ENCODE measurements around the gene PPAT.
"Not testable (repeated sequence)": the region's sequence is repeated elsewhere in the genome, so short reads cannot be mapped to it uniquely, and the experiment has no call there.

PPAT gene

DNA sequence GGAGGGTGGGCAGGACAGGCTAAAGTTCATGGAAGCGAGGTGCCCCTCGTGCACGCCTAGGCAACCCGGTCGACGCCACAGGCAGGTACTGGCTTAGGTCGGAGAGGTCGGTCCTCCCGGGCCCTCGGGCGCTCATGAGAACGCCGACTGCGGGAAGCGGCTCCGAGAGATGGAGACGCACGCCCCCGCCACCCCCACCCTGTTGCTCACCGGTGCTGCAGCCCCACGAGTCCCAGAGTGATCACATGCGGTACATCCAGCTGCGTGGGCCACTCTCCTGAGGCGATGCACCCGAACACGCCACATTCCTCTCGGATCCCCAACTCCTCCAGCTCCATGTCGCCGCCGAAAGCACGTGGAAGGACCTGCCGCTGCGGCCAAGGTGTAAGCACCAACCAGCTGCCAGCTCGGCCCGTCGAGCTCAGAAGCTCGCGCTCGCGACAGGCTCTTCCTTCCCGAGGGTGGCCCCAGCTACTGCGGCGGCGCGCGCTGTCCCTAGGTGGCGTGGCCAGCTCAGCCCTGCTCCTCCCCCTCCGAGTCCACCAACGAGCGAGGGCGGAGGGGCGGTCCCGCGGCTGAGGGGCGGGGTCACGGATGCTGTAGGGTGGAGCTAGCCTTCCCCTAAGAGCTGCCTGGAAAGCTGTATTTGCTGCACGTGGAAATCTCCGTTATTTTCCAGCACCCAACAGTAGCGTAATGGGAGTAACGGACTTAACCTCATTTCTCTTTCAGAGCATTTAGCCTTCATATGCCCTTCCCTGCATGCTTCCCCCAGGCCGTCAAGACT is at the start of gene PPAT:
PPAT (minus strand) TSS at position 476 of the 787 bp plus-strand sequence; CDS start at position 338, 138 bp downstream.
- DNase-seq, result peak; percentile 95

DNA sequence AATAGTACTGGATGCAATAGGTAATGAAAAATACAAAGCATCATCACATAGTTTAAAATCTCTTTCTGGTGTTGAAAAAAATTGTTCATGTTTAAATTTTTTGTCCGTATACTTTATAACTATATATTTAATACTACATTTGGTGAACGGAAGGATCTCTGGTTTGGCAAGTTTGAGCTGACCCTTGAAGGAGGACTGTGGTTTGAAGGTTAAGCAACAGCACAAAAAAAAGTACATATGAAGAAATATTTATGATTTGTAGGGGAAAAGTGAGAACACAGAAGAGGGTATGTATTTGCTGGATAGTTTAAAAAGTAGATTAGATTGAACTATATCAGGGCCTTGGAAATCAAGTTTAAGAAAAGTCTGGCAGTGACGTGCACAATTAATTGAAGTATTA is 45.3 kb upstream of the PPAT start:
- DNase-seq, result no peak

DNA sequence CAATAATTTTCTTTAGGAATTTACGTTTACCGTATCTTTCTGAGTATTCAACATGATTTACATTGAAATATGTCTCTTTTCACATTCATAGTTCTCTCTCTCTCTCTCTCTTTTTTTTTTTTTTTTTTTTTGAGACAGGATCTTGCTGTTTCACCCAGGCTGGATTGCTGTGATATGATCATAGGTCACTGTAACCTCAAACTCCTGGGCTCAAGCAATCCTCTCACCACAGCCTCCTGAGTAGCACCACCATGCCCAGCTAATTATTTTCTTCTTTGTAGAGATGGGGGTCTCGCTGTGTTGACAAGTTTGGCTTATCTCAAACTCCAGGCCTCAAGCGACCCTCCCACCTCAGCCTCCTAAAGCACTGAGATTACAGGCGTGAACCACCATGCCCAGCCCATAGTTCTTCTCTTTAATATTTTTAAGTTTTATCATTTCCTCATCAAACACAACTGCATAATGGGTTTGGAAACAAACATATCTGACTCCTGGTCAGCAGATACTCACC is 41.8 kb upstream of the PPAT start:
- DNase-seq, result no peak

DNA sequence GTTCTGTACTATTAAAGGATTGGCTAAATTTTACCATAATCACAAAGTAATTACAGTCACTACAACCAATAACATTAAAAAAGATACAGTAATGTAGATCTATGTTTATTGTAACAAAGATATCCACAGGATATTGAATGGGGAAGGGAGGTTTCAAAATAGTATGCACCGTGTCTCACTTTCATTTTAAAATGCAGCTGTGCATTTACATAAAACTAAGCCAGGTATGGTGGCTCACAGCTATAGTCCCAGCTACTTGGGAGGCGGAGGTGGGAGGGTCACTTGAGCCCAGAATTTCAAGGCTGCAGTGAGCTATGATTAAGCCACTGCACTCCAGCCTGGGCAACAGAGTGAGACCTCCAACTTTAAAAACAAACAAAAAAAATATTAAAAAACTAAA is 40.5 kb upstream of the PPAT start:
- DNase-seq, result no peak

DNA sequence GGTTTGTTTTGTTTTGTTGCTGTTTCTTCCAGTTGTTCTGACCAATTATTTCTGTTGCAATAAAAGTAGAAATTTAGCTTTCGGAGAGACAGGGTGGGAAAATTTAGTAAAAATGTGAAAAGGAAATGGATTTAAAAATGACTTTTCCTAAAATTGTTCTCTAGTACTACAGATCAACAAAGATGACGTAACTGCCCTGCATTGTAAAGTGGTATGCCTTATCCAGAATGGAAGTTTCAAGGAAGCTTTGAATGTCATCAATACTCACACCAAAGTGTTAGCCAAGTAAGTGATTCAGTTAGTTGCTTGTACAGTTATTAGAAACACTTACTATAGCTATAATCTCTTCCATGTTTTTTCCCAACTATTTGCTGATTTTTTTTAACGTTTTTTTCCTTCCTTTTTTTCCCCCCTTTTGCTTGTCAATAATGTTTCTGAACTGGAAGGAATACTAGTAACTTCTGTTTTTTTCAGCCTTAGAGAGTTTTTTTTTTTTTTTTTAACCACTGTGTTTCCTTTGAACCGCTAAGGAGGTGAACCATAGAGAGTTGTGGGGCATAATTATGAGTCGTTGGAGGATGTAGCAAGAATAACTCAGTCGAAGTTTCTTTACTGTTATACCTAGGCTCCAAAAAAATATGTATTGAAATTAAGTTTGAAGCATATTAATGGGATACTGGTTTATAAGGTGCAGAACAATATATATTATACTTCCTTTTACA is 34.2 kb upstream of the PPAT start:
- no peak for DNase-seq

DNA sequence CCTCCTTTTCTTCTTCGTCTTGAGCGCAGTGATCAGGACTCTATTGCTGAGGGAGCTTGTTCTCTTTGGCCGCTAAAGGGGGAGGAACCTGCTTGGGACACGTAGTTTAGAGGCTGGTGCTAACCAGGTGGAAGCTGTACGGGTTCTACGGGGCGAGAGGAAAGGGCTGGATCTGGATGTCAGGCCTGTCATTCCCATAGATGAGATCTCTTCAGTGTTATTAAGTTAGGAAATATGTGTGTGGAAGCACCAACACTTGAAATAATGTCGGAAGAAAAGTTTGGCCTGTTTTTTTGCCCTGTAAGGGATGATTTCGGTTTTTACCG is 32.6 kb upstream of the PPAT start:
- DNase-seq, result no peak

DNA sequence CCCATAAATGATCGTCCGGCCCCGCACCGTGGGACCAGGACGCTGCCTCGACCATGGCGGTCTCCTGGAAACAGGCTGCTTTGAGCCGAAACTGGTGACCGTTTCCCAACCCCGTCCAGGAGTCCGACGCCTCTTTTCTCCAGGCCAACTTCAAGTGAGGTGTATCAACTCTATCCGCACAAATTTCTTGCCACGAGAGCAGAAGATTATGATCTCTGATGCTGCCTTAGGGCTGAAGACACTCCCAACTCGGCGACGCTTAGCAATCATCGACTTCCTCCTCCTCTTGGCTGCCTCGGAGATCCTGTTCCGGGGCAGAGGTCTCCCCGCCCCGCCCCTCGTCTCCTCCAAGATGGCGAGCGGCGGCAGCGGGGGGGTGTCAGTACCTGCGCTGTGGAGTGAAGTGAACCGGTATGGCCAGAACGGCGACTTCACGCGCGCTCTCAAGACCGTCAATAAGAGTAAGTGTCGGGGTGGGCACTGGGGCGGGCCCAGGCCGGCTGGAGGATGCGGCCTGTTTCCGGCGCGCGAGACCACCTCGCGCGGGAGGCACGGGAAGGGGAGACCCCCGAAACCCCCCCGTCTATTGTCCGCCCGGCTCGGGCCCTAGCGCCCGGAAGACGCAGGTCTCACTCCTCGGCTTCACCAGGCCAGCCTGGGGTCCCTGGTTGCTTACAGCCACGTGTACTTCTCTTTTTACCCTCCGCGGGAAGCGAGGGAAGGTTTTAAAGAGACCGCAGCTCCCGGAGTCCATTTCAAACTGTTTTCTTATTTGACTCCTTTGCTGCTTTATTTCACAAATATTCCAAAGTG is 32.1 kb upstream of the PPAT start, which contains the start of gene SRP72:
SRP72 (plus strand) TSS at position 334 of the 813 bp plus-strand sequence; CDS start at position 353, 19 bp downstream.
- DNase-seq, result peak; percentile 74

DNA sequence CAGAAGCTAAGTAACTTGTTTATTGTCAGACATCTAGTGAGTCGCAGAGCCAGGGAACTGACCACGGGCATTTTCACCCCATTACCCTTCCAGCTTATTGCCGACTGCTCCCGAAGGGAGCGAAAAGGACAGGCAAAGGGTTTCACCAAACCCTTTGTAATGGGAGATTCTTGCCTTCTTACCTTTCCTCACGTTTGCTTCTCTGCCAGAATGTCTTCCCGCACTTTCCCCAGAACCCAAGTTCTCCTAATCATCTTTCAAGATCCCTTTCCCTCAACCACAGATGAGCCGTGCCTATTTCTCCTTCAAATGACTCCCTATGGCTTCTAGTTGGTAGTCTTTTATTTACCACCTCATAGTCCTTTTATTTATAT is 31.5 kb upstream of the PPAT start:
- DNase-seq, result no peak

DNA sequence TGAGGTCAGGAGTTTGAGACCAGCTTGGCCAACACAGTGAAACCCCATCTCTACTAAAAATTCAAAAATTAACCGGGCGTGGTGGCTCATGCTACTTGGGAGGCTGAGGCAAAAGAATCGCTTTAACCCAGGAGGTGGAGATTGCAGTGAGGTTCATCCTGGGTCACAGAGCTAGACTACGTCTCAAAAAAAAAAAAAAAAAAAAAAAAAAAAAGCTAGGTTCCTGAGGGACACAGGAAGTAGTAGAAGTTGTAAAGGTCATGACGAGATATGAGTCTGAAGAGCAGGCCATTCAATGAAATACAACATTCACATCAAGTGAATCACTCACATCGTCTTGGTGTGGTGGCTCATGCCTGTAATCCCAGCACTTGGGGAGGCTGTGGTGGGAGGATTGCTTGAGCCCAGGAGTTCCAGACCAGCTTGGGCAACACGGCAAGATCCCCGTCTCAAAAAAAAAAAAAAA is 30.9 kb upstream of the PPAT start:
- DNase-seq, result not testable (repeated sequence)

DNA sequence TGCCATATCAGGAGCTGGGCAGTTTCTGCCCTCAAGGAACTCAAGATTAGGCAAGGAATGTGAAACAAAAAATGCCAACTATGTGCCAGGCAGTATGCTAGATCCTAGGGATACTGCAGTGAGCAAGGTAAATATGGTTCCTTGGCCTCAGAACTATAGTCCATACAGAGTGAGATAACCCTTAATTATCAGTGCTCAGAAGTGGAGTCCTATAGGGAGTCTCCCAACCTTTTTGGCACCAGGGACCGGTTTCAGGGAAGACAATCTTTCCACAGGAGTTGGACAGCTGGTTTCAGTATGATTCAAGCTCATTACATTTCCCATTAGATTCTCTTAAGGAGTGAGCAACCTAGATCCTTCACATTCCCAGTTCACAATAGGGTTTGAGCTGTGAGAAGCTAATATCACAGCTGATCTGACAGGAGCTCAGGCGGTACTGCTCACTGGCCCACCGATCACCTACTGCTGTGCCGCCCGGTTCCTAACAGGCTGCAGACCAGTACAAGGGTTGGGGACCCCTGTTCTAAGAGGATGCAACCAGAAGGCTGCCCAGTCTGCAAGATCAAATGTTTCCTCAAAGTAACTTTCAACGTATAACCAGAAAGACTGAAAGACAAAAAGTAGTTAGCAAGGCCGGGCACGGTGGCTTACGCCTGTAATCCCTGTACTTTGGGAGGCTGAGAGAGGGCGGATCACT is 30.3 kb upstream of the PPAT start:
- no peak for DNase-seq

DNA sequence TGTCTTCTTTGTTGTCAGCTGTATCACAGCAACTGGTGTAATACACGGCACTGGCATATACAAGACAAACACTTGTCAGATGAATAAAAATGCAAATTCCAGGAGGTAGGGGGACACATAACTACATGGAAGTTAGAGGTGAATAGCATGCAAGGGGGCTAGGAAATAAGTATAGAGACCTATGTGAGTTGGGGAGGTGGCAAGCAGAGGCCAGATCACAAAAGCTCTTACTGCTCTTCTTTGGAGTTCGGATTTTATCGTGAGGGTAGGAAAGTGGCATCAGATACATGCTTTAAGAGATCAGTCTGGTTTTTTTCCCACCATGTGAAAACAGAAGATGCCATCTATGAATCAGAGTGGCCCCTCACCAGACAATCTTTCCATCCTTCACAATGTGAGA is 29.2 kb upstream of the PPAT start:
- DNase-seq, result no peak

DNA sequence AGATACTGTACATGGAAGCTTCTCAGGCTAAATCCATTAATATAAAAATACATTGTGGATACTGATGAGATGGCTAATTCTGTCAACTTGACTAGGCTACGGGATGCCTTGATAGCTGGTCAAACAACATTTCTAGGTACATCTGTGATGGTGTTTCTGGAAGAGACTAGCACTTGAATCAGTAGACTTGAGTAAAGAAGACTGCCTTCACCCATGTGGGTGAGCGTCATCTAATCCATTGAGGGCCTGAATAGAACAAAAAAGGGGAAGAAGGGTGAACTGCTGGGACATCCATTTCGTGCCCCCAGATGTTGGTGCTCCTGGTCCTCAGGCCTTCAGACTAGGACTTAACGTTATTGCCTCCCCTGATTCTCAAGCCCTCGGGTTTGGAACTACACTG is 28.3 kb upstream of the PPAT start:
- no peak for DNase-seq

DNA sequence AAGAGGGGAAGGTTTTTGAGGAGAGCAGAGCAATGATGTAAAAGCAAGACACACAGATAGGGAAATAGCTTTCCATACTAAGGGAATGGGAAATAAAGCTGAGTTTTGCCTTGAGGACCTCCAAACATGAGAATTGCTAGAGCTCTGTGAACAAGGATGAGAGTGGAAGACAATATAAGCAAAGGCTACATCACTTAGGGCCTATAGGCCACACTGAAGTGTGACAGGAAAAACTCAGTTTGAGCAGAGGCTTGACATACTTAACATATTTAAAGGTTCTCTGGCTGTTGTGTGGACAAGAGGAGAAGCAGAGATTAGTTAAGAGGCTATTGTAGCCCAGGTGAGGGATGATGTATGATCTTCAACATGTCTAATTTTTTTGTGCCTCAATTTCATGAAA is 26.7 kb upstream of the PPAT start:
- no peak for DNase-seq

DNA sequence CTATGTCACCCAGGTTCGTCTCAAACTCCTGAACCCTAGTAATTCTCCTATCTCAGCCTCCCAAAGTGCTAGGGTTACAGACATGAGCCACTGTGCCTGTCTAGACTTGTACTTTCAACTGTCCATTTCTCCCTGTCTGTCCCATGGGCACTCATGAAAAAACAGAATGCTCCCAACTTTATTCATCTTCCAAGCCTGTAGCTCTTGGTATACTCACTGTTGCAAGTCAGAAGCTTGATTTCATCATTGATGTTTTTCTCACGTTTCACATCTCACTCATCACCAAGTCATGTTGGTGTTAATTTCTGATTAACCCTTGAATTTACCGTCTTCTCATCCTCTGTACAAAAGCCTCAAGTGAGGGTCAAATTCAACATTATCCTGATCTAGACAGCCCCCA is 24.7 kb upstream of the PPAT start:
- DNase-seq, result no peak

DNA sequence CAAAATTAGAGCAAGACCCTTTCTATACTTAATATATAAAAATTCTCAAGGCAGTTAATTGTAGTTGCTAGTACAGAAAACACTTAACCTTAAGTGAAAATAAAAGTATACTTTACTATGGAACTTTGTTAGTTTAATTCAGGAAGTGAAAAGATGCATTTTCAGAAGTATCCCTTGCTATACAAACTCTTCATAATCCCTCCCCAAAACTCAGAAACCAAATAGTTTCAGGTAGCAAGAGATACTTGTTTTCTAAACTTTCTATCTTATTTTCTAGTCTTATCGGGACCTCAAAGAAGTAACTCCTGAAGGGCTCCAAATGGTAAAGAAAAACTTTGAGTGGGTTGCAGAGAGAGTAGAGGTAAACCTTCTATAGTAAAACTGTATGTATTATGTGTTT is 14.9 kb upstream of the PPAT start:
- DNase-seq, result no peak

DNA sequence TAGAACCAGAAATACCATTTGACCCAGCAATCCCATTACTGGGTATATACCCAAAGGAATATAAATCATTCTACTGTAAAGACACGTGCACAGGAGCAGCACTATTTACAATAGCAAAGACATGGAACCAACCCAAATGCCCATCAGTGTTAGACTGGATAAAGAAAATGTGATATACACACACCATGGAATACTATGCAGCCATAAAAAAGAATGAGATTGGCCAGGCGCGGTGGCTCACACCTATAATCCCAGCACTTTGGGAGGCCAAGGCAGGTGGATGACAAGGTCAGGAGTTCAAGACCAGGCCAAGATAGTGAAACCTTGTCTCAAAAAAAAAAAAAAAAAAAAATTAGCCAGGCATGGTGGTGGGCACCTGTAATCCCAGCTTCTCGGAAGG is 14.1 kb upstream of the PPAT start:
- not testable (repeated sequence) for DNase-seq

DNA sequence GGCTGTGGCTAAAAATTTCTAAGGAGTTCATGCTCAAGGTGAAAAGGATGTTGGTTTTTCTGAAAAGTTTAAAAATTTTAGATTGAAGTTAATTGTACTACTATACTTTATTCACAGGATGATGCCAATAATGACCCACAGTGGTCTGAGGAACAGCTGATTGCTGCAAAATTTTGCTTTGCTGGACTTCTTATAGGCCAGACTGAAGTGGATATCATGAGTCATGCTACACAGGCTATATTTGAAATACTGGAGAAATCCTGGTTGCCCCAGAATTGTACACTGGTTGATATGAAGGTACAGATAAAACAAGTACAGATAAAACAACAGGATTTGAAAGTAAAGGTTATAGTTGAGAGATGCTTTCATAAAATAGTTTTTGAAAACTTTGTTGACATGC is 12.9 kb upstream of the PPAT start:
- DNase-seq, result no peak

DNA sequence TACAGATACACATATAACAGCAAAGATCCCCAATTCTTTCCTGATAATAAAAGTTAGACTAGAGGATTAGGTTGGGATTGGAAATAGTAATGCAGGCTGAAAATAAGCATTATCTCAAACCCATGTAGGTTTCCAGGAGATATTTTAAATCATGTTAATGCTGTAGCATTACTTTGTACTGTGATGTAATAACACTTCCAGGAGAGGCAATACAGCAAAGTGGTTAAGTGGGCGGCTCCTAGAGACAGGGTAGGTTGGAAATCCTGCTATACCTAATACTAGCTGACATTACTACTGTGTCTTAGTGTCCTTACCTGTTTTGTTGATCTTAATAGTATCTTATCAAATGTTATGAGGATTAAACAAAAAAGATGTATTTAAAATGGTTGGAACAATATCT is 10.3 kb upstream of the PPAT start:
- no peak for DNase-seq

DNA sequence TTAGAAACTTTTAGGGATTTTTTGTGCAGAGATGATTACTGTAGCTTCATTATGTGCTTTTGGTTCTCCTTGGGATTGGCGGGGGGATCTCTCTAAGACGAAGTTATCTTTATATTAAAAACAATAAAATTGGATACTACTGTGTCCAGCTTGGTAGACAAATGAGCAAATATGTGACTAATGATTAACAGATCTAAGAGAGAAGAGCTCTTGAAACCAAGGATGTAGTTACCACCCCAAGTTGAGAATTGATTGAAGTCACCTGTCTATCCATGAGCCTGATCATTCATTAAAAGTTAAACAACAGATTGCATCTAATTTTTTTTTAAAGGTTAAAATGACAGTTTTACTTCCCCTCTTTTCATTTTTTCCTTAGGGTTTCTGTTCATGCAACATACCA is 9.3 kb upstream of the PPAT start:
- DNase-seq, result no peak

DNA sequence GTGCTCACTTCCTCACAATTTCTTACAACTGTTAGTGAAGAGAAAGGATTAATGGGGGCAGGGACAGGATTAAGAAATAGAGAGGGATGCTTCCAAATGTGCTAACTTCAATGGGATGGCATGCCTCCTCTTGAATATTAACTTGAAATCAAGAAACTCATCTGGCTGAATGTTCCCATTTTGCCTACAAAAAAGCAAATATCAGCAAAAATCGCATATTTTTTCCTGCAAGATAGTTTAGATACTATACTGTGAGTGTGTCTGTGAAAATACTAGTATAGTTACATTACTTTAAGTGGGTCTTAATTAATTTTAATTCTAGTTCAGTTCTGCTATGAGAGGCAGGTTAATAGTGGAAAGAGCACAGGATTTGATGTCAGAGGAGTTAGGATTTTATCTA is 5.6 kb upstream of the PPAT start:
- no peak for DNase-seq

DNA sequence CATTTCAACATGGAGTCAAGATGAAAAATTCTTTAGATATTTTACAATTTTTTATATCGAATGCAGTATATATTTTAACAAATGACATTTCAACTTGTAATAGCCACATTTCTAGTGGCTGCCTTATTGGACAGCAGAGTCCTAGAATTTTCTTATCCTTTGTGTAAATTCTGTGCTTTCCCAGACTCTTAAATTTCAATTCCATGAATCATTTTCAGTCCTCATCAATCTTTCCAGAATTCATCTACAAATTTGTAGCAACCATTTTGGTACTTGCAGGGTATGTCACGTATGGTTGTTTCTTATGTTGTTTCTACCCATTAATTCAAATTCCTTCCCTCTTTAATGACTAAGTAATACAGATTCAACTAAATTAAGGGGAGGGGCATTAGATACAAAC is 3.4 kb upstream of the PPAT start:
- no peak for DNase-seq

DNA sequence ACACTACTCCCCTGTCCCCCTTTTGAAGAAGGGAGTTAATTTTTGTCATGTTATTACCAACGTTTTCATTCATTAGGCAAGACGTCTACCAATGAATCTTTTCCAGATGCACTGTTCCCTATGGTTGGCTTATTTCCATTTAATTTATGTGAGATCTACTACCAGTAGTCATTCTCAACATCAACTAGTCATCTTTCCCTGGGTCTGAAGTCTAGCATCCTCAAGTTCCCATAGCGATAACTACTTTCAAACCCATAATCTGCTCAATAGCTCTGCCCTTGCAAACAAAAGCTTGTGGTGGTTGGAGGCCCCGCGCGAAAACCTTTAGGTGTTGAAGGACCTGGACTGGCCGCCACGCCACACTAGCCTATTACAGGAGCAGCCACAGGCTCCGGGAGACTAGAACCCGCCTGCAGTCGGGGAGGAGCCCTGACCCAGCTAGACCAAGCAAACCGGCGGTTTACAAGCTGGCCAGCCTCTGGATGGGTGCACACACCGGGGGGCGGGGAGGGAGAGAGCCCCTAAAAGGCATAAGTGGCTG is 746 bp downstream of the PPAT start:
- DNase-seq, result peak; percentile 58

DNA sequence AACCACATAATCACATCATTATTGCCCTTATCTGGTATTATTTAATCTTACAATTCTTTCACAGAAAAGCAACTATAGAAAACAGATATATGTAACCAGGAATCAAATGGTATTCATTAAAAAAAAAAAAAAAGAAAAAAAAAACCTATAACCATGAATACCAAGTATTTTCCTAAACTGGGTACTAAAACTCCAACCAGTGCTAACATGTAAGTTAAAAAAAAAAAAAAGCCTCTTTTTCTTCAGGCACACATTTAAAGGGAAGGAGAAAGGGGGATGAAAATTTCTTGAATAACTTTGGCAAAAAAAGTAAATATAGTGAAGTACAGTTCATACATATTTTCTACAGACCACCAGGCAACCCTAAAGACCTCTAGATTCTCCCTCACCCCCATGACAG is 2.1 kb downstream of the PPAT start:
- DNase-seq, result no peak

All from NCI-H1092 (cell line).